ENCODE measurements around the gene NT5DC1. TPM values are rescaled to one million over a fixed set of nuclear protein-coding genes. Genes with fewer than 3 reads are reported as not detected.

Gene NT5DC1
- total and polyA plus RNA-seq, 9 donors = 5.1 to 33.9 (median 27.0) TPM

- H3K9me3 ChIP-seq = no peaks in the 10 kb centered on the region
- 94 to 97% (median 96%) methylated on average over 3 of the region's 3 CpGs for WGBS, 3 donors
- H3K27me3 ChIP-seq = no peaks in the 10 kb centered on the region
- no peaks in the 10 kb centered on the region for H3K4me1 ChIP-seq (ENCODE audit: insufficient read depth)
- H3K4me3 ChIP-seq = no peak overlapping the region
- no peak overlapping the region for H3K27ac ChIP-seq
- no peaks in the 10 kb centered on the region for H3K36me3 ChIP-seq
- no peak for DNase-seq
- intact Hi-C loops (cut with DNase I) = no loop called here
- TF ChIP-seq CTCF (IDR thresholded peaks at IDR 0.05) = no peak
- no peak for TF ChIP-seq EP300 (IDR thresholded peaks at IDR 0.05)
- no peak for TF ChIP-seq POLR2A (IDR thresholded peaks at IDR 0.05)
Observed at GRCh38 chr6:116078945-116079344, 21.7 kb upstream of the NT5DC1 start.

DNA sequence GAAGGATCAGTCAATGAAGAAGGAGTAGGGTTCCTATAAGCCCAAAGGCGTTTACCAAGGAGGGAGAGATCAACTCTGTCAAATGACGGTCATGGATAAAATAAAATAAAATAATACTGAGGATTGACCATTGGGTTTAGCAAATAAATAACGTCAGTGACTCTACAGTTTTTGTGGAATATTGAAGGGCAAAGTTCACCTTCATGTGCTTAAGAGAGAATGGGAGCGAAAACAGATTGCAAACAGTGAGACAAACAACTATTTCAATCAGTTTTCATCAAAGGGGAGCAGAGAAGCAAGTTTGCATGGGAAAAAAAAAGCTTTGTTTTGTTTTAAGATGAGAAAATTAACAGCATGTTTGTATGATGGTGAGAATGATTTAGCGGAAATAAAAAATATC is 17.6 kb upstream of the NT5DC1 start:
- no peaks in the 10 kb centered on the region for H3K4me1 ChIP-seq (ENCODE audit: insufficient read depth)
- no peaks in the 10 kb centered on the region for H3K27me3 ChIP-seq
- no peak overlapping the region for H3K4me3 ChIP-seq
- intact Hi-C loops (cut with DNase I) = no loop called here
- no peaks in the 10 kb centered on the region for H3K9me3 ChIP-seq
- WGBS, 3 donors = 85 to 90% (median 86%) methylated on average over 5 of the region's 5 CpGs
- no peaks in the 10 kb centered on the region for H3K36me3 ChIP-seq
- no peak for TF ChIP-seq POLR2A (IDR thresholded peaks at IDR 0.05)
- no peak overlapping the region for H3K27ac ChIP-seq
- no peak for DNase-seq

- H3K36me3 ChIP-seq = no peaks in the 10 kb centered on the region
- no peak overlapping the region for H3K4me3 ChIP-seq
- no peak for DNase-seq
- intact Hi-C loops (cut with DNase I) = no loop called here
- no peaks in the 10 kb centered on the region for H3K9me3 ChIP-seq
- no peak for TF ChIP-seq CTCF (IDR thresholded peaks at IDR 0.05)
- no peak for TF ChIP-seq POLR2A (IDR thresholded peaks at IDR 0.05)
- no peak for TF ChIP-seq EP300 (IDR thresholded peaks at IDR 0.05)
- no peak overlapping the region for H3K27ac ChIP-seq
- no peaks in the 10 kb centered on the region for H3K27me3 ChIP-seq
- H3K4me1 ChIP-seq (ENCODE audit: insufficient read depth) = no peaks in the 10 kb centered on the region
- WGBS, 3 donors = 78 to 87% (median 82%) methylated on average over 2 of the region's 2 CpGs
Observed at GRCh38 chr6:116084284-116084683, 16.4 kb upstream of the NT5DC1 start.

DNA sequence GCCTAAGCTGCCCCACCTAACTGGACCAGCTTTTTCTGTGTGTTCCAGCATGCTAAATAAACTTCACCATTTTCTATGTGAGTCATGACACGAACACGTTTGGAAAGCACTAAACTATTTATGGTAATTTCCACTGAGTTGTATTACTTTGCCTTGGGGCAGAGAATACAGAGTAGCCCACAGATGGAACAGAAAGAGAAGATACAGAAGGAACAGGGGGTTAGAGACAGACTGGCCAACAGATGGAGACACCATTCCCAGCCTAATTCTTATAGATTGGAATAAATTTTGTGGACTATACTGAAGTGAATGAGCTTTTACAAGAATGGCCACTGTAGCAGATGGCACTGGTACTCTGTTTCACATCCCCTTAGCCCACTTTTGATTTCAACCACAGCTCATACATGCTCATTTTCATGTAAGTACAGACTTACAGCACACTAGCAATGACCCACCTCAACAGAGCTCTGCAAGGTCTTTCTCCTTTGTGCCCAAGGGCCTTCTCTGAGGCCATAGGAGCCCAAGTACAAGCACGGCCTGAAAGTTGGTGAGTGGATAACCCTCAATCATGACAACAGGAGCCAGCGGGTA is 13.1 kb upstream of the NT5DC1 start:
- DNase-seq = no peak
- no peak overlapping the region for H3K4me3 ChIP-seq
- no peak overlapping the region for H3K27ac ChIP-seq
- H3K36me3 ChIP-seq = no peaks in the 10 kb centered on the region
- TF ChIP-seq POLR2A (IDR thresholded peaks at IDR 0.05) (no peak), EP300 (IDR thresholded peaks at IDR 0.05) (no peak), CTCF (IDR thresholded peaks at IDR 0.05) (no peak)
- H3K9me3 ChIP-seq = no peaks in the 10 kb centered on the region
- intact Hi-C loops (cut with DNase I) = no loop called here
- WGBS, 3 donors = 67 to 71% (median 70%) methylated on average over 4 of the region's 4 CpGs
- no peaks in the 10 kb centered on the region for H3K27me3 ChIP-seq
- H3K4me1 ChIP-seq (ENCODE audit: insufficient read depth) = no peaks in the 10 kb centered on the region

GRCh38 chr6:116088946-116089345 is 11.7 kb upstream of the NT5DC1 start:
- intact Hi-C loops (cut with DNase I) = no loop called here
- no peak for TF ChIP-seq POLR2A (IDR thresholded peaks at IDR 0.05)
- no peak for TF ChIP-seq EP300 (IDR thresholded peaks at IDR 0.05)
- no peak for TF ChIP-seq CTCF (IDR thresholded peaks at IDR 0.05)
- Histone ChIP-seq H3K36me3 (no peaks in the 10 kb centered on the region), H3K27ac (no peak overlapping the region), H3K27me3 (no peaks in the 10 kb centered on the region), H3K4me3 (no peak overlapping the region), H3K9me3 (no peaks in the 10 kb centered on the region), H3K4me1 (ENCODE audit: insufficient read depth) (no peaks in the 10 kb centered on the region)
- DNase-seq = no peak
